IMR-90 (cell line): Measurements from ENCODE around the gene AFAP1L1. TPM values are rescaled to one million over a fixed set of nuclear protein-coding genes. Genes with fewer than 3 reads are reported as not detected.

Source experiments
- ATAC-seq: fragments of 200-7000 bp; cut with Tn5 transposase; 2 replicates; pipeline ENCODE4 v1.9.1; 2020; ENCODE audit warnings: low read depth, mild to moderate bottlenecking, moderate library complexity
- Bru-seq: library from RNA; stranded (reverse); fragments of 400-500 nt; gene quantifications from one replicate; lab custom pipeline; 2021; lab: Mats Ljungman, UMichigan
- BruChase-seq, 2 experiments: library from RNA; stranded (reverse); fragments of 400-500 nt; gene quantifications; one replicate each; lab custom pipeline; 2021; lab: Mats Ljungman, UMichigan
- BruUV-seq: library from RNA; stranded (reverse); fragments of 400-500 nt; replicated peaks from 2 replicates; lab custom pipeline; 2021; lab: Mats Ljungman, UMichigan
- CTCF ChIA-PET: fragments of 300-600 bp; formaldehyde crosslinking; extraction: SDS; loops from one replicate; lab custom pipeline; 2021; ENCODE audit warnings: antibody characterized with exemption; lab: Yijun Ruan, JAX
- POLR2A ChIA-PET: fragments of 300-600 bp; sonication (Branson Sonifier 250); formaldehyde crosslinking; loops from one replicate; lab custom pipeline; 2022; ENCODE audit warnings: antibody characterized with exemption; ENCODE audit not compliant: unreplicated experiment; lab: Charles Lee
- DNase-seq: peaks from one replicate; pipeline ENCODE4 v3.0.0; 2013
- H2AFZ ChIP-seq: replicated peaks from 2 replicates; pipeline ENCODE3; 2013; ENCODE audit warnings: low read length, mild to moderate bottlenecking; ENCODE audit not compliant: poor library complexity
- H2AK5ac ChIP-seq: 2 replicates; pipeline ENCODE4 v1.6.1; 2013; ENCODE audit warnings: low read depth, low read length, inconsistent platforms
- H2AK9ac ChIP-seq: replicated peaks from 2 replicates; pipeline ENCODE3; 2013; ENCODE audit warnings: mild to moderate bottlenecking, low read depth, low read length, moderate library complexity; ENCODE audit not compliant: poor library complexity
- H2BK120ac ChIP-seq: 2 replicates; pipeline ENCODE4 v1.6.1; 2013; ENCODE audit warnings: low read depth, low read length, inconsistent platforms
- H2BK15ac ChIP-seq: 3 replicates; pipeline ENCODE4 v1.6.1; 2013; ENCODE audit warnings: low read depth, low read length, inconsistent platforms
- H2BK20ac ChIP-seq: 2 replicates; pipeline ENCODE4 v1.6.1; 2013; ENCODE audit warnings: low read depth, mild to moderate bottlenecking, inconsistent platforms, low read length, moderate library complexity
- H2BK5ac ChIP-seq: 2 replicates; pipeline ENCODE4 v1.6.1; 2013; ENCODE audit warnings: mild to moderate bottlenecking, low read depth, low read length, inconsistent platforms; ENCODE audit not compliant: poor library complexity, severe bottlenecking
- H3K14ac ChIP-seq: replicated peaks from 2 replicates; pipeline ENCODE4 v1.6.1; 2013; ENCODE audit warnings: low read depth, low read length, inconsistent platforms
- H3K18ac ChIP-seq: 2 replicates; pipeline ENCODE4 v1.6.1; 2013; ENCODE audit warnings: low read depth, low read length, control low read depth
- H3K23ac ChIP-seq: 2 replicates; pipeline ENCODE4 v1.6.1; 2013; ENCODE audit warnings: low read depth, low read length, inconsistent platforms
- H3K27ac ChIP-seq: 2 replicates; pipeline ENCODE4 v1.5.1; 2013; ENCODE audit warnings: mild to moderate bottlenecking, control low read depth, low read length; ENCODE audit not compliant: insufficient read depth
- H3K27me3 ChIP-seq: 2 replicates; pipeline ENCODE4 v1.6.1; 2013; ENCODE audit warnings: low read length; ENCODE audit not compliant: control insufficient read depth, insufficient read depth
- H3K36me3 ChIP-seq: 2 replicates; pipeline ENCODE4 v1.6.1; 2013; ENCODE audit warnings: low read length, mixed read lengths; ENCODE audit not compliant: control insufficient read depth, insufficient read depth
- H3K4ac ChIP-seq: 2 replicates; pipeline ENCODE4 v1.6.1; 2013; ENCODE audit warnings: low read depth, low read length, inconsistent platforms
- H3K4me1 ChIP-seq: 2 replicates; pipeline ENCODE4 v1.6.1; 2013; ENCODE audit warnings: low read length, mixed read lengths; ENCODE audit not compliant: control insufficient read depth, insufficient read depth
- H3K4me2 ChIP-seq: 2 replicates; pipeline ENCODE4 v1.6.1; 2013; ENCODE audit warnings: low read depth, mild to moderate bottlenecking, control low read depth, low read length, moderate library complexity
- H3K4me3 ChIP-seq: 2 replicates; pipeline ENCODE4 v1.5.1; 2013; ENCODE audit warnings: low read depth, mild to moderate bottlenecking, control low read depth, low read length, moderate library complexity; ENCODE audit not compliant: insufficient read depth
- H3K56ac ChIP-seq: 2 replicates; pipeline ENCODE4 v1.6.1; 2013; ENCODE audit warnings: low read length, inconsistent platforms; ENCODE audit not compliant: insufficient read depth; ENCODE audit errors: extremely low read depth
- H3K79me1 ChIP-seq, 2 experiments: 2 replicates each; pipeline ENCODE4 v1.6.1; 2013; ENCODE audit warnings: low read length in 2 of 2, inconsistent platforms in 1 of 2, low read depth in 1 of 2
- H3K9ac ChIP-seq: 2 replicates; pipeline ENCODE4 v1.6.1; 2013; ENCODE audit warnings: low read depth, low read length, control low read depth
- H3K9me1 ChIP-seq: 2 replicates; pipeline ENCODE4 v1.6.1; 2013; ENCODE audit warnings: low read length, inconsistent platforms; ENCODE audit not compliant: insufficient read depth
- H3K9me3 ChIP-seq: 2 replicates; pipeline ENCODE4 v1.6.1; 2013; ENCODE audit warnings: low read length; ENCODE audit not compliant: control insufficient read depth, insufficient read depth
- H4K20me1 ChIP-seq: 2 replicates; pipeline ENCODE4 v1.6.1; 2013; ENCODE audit warnings: low read length, inconsistent platforms; ENCODE audit not compliant: insufficient read depth
- H4K5ac ChIP-seq: 2 replicates; pipeline ENCODE4 v1.6.1; 2013; ENCODE audit warnings: mild to moderate bottlenecking, low read depth, low read length, control low read depth
- H4K8ac ChIP-seq, 2 experiments: 2 replicates each; pipeline ENCODE4 v1.6.1; 2013; ENCODE audit warnings: low read depth in 2 of 2, low read length in 2 of 2, control low read depth in 1 of 2, inconsistent platforms in 1 of 2
- H4K91ac ChIP-seq: 2 replicates; pipeline ENCODE4 v1.6.1; 2013; ENCODE audit warnings: low read depth, low read length, inconsistent platforms; ENCODE audit not compliant: insufficient read depth
- FOS ChIP-seq: fragments of 150-350 bp; IDR thresholded peaks from 2 replicates; pipeline ENCODE4 v1.6.1; 2016; ENCODE audit warnings: low read depth, low read length
- MAZ ChIP-seq: IDR thresholded peaks from 2 replicates; pipeline ENCODE4 v1.6.1; 2012; ENCODE audit warnings: low read depth, mild to moderate bottlenecking, low read length, improper control_type of control experiment, moderate library complexity, borderline replicate concordance
- MXI1 ChIP-seq: IDR thresholded peaks from 2 replicates; pipeline ENCODE4 v1.6.1; 2012; ENCODE audit warnings: low read depth, mild to moderate bottlenecking, low read length, moderate library complexity, borderline replicate concordance
- RAD21 ChIP-seq: IDR thresholded peaks from 2 replicates; pipeline ENCODE4 v1.6.1; 2012; ENCODE audit warnings: low read length, improper control_type of control experiment
- RCOR1 ChIP-seq: IDR thresholded peaks from 2 replicates; pipeline ENCODE4 v1.6.1; 2012; ENCODE audit warnings: mild to moderate bottlenecking, low read length, improper control_type of control experiment; ENCODE audit not compliant: insufficient replicate concordance
- WGBS, 2 experiments: methylation state at CpG; one replicate each; pipeline versions ENCODE4 v1.1.5 to v1.1.7; 2013; ENCODE audit warnings: missing lambda C conversion rate in 2 of 2; ENCODE audit not compliant: insufficient read length in 1 of 2; ENCODE audit errors: extremely low coverage in 2 of 2; 5-methylcytosine and 5-hydroxymethylcytosine counted together
- dilution Hi-C: fragments of 300-500 bp; cut with HindIII; formaldehyde crosslinking; loops from one replicate; pipeline ENCODE4 v1.14.3; 2018; ENCODE audit warnings: low sequenced_read_pairs; ENCODE audit not compliant: unreplicated experiment
- in situ Hi-C: fragments of 300-500 bp; cut with MboI; formaldehyde crosslinking; loops from 3 replicates; pipeline ENCODE4 v1.14.3; 2019; ENCODE audit warnings: low sequenced_read_pairs, inconsistent platforms, mixed read lengths
- intact Hi-C: fragments of 100-400 bp; cut with micrococcal nuclease; formaldehyde crosslinking; loops from 2 replicates; pipeline ENCODE4 v1.10.0; 2022
- long read RNA-seq: library from polyadenylated mRNA; unstranded; transcript quantifications from one replicate; pipeline ENCODE4 v2.0.0, GENCODE V29; 2021; ENCODE audit not compliant: unreplicated experiment
- polyA plus RNA-seq, 3 experiments: library from polyadenylated mRNA; depleted of rRNA; stranded (reverse); fragments of >200 nt; gene quantifications; 2 replicates each; pipeline ENCODE4 v1.2.3, GENCODE V29; 2012; ENCODE audit warnings: low replicate concordance in 1 of 3
- total RNA-seq: library from RNA; depleted of rRNA; stranded (reverse); fragments of >200 nt; gene quantifications from 2 replicates; pipeline ENCODE4 v1.2.3, GENCODE V29; 2012; rRNA removed

Gene AFAP1L1
- 5.3 and 5.7 TPM in 2 replicates for total RNA-seq
- 2.9 and 3.3 TPM in 2 replicates for polyA plus RNA-seq (2012; rRNA removed)
- 2.4 and 2.9 TPM in 2 replicates for polyA plus RNA-seq (2012; cell fraction: cytosol; rRNA removed)
- polyA plus RNA-seq (2012; cell fraction: nucleus; rRNA removed; ENCODE audit: low replicate concordance): 2.3 and 2.4 TPM in 2 replicates
- Bru-seq, nascent RNA: percentile 41 among the genes with signal in this experiment
- BruChase-seq, experiment 1, labeled RNA remaining after a 6-hour chase: percentile 27 among the genes with signal in this experiment
- BruChase-seq, experiment 2, labeled RNA remaining after a 2-hour chase: percentile 37 among the genes with signal in this experiment
- long read RNA-seq, full-length matches to known transcripts: 5 of 8 reads
- long read RNA-seq, partial matches to known transcripts: 0 of 8 reads
- long read RNA-seq, other reads (novel, unspliced or antisense): 3 of 8 reads

DNA sequence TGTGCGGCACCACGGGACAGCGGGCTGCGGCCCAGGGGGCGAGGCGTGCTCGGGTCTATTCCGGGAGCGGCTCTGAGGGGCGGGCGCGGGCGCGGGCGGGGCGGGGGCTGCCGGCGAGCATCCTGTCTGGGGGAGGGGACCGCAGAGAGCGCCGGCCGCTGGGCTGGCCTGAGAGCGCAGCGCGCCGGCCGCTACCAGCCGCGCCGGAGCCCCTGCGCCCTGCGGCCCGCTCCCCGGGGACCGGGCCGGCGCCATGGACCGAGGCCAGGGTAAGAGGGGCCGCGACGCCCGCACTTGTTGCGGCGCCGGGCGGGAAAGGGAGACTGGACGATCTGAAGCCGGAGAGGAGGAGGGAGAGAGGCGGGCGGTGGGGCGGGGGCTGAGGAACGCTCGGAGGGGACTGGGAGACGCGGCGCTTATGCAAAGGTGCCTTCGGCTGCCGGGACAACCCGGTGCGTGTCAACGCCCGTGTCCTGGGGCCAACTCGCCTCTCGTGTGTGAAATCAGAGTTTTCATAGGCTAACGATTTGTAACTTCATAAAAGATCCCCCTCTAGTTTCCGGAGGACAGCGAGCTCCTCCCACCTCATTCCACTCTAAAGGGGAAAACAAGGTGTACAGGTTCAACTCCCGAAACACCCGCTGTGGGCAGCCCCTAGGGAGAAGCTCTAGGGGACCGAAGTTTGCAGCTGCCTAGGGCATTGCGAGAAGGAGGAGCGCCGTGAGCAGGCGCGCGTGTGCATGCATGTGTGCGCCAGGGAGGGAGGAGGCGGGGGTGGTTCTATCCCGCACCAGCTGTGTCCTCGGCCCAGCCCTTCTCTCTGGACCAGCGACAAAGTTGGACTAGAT lies at the start of gene AFAP1L1:
TSS of gene AFAP1L1 (plus strand) at position 144 of the 848 bp plus-strand sequence. CDS start at position 254, 110 bp downstream.
- H3K56ac ChIP-seq: no peak within 1 kb of the TSS
- H2BK5ac ChIP-seq: no peak within 1 kb of the TSS
- peak within 1 kb of the TSS; percentile 55 for H3K4me3 ChIP-seq
- H3K9me1 ChIP-seq: peaks cover 2% of the 10 kb centered on the region; the same call in 1 of the 2 replicates
- no peak within 1 kb of the TSS for H2BK20ac ChIP-seq
- H3K18ac ChIP-seq: peak within 1 kb of the TSS; percentile 33; the same call in 1 of the 2 replicates
- H2AFZ ChIP-seq: peak within 1 kb of the TSS; percentile 95
- BruUV-seq: no TSS peak
- H3K4me2 ChIP-seq: peak within 1 kb of the TSS; percentile 99
- H4K5ac ChIP-seq: peak within 1 kb of the TSS; percentile 37; the same call in 1 of the 2 replicates
- peaks cover 6 to 15% of the 10 kb centered on the region in 2 experiments for H3K79me1 ChIP-seq
- dilution Hi-C loops (no loop called here), in situ Hi-C loops (no loop called here), intact Hi-C loops (loop anchor here (5.0 kb wide), 1 partner anchor 290 kb away; no protein-coding TSS in a partner anchor)
- DNase-seq (peak; percentile 46), ATAC-seq (peak; percentile 85)
- peak within 1 kb of the TSS; percentile 24; the same call in 1 of the 2 replicates for H4K91ac ChIP-seq
- 2% methylated on average over 45 of the region's 81 CpGs; no CpG with 5 or more reads in 1 of the 2 experiments for WGBS, 2 experiments
- H2BK120ac ChIP-seq: peak within 1 kb of the TSS; percentile 55
- CTCF ChIA-PET: no interaction called here
- peaks cover 2% of the 10 kb centered on the region; the same call in 1 of the 2 replicates for H3K9me3 ChIP-seq
- no peaks in the 10 kb centered on the region for H3K36me3 ChIP-seq
- no peaks in the 10 kb centered on the region for H4K20me1 ChIP-seq
- H2AK9ac ChIP-seq: peak within 1 kb of the TSS; percentile 95
- peaks cover 4% of the 10 kb centered on the region for H3K4me1 ChIP-seq
- peak within 1 kb of the TSS; percentile 60 for H3K4ac ChIP-seq
- peak within 1 kb of the TSS; percentile 52 for H3K9ac ChIP-seq
- H4K8ac ChIP-seq: peak within 1 kb of the TSS; percentile 2 to 46; a peak in 2 of 4 replicates
- H3K27me3 ChIP-seq: no peaks in the 10 kb centered on the region
- POLR2A ChIA-PET: no interaction called here
- no peak within 1 kb of the TSS; the same call in 1 of the 2 replicates for H3K27ac ChIP-seq
- peak within 1 kb of the TSS; percentile 37; the same call in 1 of the 2 replicates for H3K14ac ChIP-seq
- TF ChIP-seq RCOR1 (no peak), RAD21 (no peak), MAZ (peak; percentile 20; the same call in 1 of the 2 replicates), FOS (no peak), MXI1 (peak; percentile 89)
- peak within 1 kb of the TSS; percentile 56 for H3K23ac ChIP-seq
- H2AK5ac ChIP-seq: no peak within 1 kb of the TSS
- H2BK15ac ChIP-seq: no peak within 1 kb of the TSS
